Endothelial cell of umbilical vein (primary cell): Measurements from ENCODE around the gene UQCRC1.

Experiments
- POLR2AphosphoS5 ChIP-seq: IDR thresholded peaks from 2 replicates; pipeline ENCODE4 v1.6.1; 2012; ENCODE audit warnings: low read depth, mild to moderate bottlenecking, control low read depth, low read length, moderate library complexity; ENCODE audit not compliant: insufficient read depth
- TF ChIP-seq, protein P1 (sequence below), 2 donors: IDR thresholded peaks; 1 replicate in 1 of 2; 2 replicates in 1 of 2; pipeline ENCODE4 v1.5.1; 2011; ENCODE audit warnings: low read length in 2 of 2, mild to moderate bottlenecking in 2 of 2, moderate library complexity in 2 of 2, control low read depth in 1 of 2, inconsistent platforms in 1 of 2, low read depth in 1 of 2; ENCODE audit not compliant: insufficient read depth in 1 of 2; ENCODE audit errors: extremely low read depth in 1 of 2
- TF ChIP-seq, protein P2 (sequence below): IDR thresholded peaks from 2 replicates; pipeline ENCODE4 v1.6.1; 2011; ENCODE audit not compliant: insufficient read depth, insufficient read length

DNA sequence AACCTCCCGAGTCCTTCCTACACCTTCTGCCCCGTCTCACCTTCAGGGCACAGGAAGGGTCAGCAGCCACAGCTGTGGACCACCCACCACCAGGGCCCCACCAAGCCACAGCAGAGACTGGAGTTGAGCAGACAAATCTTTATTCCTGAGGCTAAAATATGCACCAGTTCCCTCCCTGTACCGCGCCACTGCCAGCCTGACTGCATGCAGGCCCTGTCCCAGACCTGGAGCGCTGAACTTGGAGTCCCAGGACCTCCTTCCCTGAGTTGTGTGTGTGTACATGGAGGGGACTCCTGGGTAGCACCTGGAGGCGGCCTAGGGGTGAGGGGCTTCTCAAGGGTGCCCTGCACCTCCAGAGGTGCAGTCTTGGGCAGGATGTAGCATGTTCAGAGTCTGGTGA lies 16.2 kb upstream of the UQCRC1 start:
- TF ChIP-seq, protein P1, sequence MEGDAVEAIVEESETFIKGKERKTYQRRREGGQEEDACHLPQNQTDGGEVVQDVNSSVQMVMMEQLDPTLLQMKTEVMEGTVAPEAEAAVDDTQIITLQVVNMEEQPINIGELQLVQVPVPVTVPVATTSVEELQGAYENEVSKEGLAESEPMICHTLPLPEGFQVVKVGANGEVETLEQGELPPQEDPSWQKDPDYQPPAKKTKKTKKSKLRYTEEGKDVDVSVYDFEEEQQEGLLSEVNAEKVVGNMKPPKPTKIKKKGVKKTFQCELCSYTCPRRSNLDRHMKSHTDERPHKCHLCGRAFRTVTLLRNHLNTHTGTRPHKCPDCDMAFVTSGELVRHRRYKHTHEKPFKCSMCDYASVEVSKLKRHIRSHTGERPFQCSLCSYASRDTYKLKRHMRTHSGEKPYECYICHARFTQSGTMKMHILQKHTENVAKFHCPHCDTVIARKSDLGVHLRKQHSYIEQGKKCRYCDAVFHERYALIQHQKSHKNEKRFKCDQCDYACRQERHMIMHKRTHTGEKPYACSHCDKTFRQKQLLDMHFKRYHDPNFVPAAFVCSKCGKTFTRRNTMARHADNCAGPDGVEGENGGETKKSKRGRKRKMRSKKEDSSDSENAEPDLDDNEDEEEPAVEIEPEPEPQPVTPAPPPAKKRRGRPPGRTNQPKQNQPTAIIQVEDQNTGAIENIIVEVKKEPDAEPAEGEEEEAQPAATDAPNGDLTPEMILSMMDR (IDR thresholded peaks at IDR 0.05; ENCODE audit: extremely low read depth in 1 of 2, insufficient read depth in 1 of 2, low read depth in 1 of 2, low read length in 2 of 2) = no peak
- no peak for TF ChIP-seq POLR2AphosphoS5
- TF ChIP-seq, protein P2, sequence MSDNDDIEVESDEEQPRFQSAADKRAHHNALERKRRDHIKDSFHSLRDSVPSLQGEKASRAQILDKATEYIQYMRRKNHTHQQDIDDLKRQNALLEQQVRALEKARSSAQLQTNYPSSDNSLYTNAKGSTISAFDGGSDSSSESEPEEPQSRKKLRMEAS = no peak
